ENCODE results near the gene CTNNA3. TPM values are rescaled to one million over a fixed set of nuclear protein-coding genes. Genes with fewer than 3 reads are reported as not detected.

CTNNA3 gene
- total RNA-seq, 1 experiment from 2014 or later: 0.32 TPM

- TF ChIP-seq TCF7L2 (IDR thresholded peaks at IDR 0.05; ENCODE audit: borderline replicate concordance, extremely low read depth, insufficient read depth, insufficient read length) (peak; percentile 76), MAX (IDR thresholded peaks at IDR 0.05) (no peak), FOSL1 (IDR thresholded peaks at IDR 0.05; ENCODE audit: low read depth) (peak; percentile 81)
Measured at GRCh38 chr10:67115972-67116371, 580.0 kb downstream of the CTNNA3 start (continued).

GRCh38 chr10:67114945-67115344 is 581.0 kb downstream of the CTNNA3 start:
- intact Hi-C loops (cut with micrococcal nuclease): loop anchor here (1.0 kb wide), 1 partner anchor 18 kb away; no protein-coding TSS in a partner anchor
- Histone ChIP-seq H3K79me2 (ENCODE audit: insufficient read depth, low read length) (no peaks in the 10 kb centered on the region), H3K4me3 (replicated peaks in 1 of 2; ENCODE audit: low read depth in 1 of 2, low read length in 2 of 2) (no peak overlapping the region), H4K20me1 (ENCODE audit: insufficient read depth) (no peaks in the 10 kb centered on the region), H3K27ac (ENCODE audit: low read depth, low read length) (no peak overlapping the region), H3K4me2 (ENCODE audit: low read length) (no peak overlapping the region), H3K4me1 (ENCODE audit: control insufficient read depth in 1 of 2, insufficient read depth in 2 of 2, low read length in 2 of 2) (peaks cover 10 to 16% of the 10 kb centered on the region in 2 experiments), H2AFZ (ENCODE audit: low read depth, low read length, poor library complexity, severe bottlenecking) (peak overlapping the region; percentile 80), H3K9me3 (ENCODE audit: control insufficient read depth in 1 of 2, insufficient read depth in 1 of 2, low read depth in 1 of 2, low read length in 2 of 2) (no peaks in the 10 kb centered on the region), H3K27me3 (ENCODE audit: insufficient read depth, low read length) (no peaks in the 10 kb centered on the region), H3K9me2 (ENCODE audit: insufficient read depth) (no peaks in the 10 kb centered on the region; the same call in 1 of the 2 replicates), H3K36me3 (ENCODE audit: control insufficient read depth in 1 of 2, insufficient read depth in 2 of 2, low read length in 2 of 2) (no peaks in the 10 kb centered on the region), H3K9ac (ENCODE audit: low read length) (no peak overlapping the region)
- BruUV-seq (replicated peaks): no TSS peak
- ATAC-seq: no peak
- CTCF ChIA-PET: no interaction called here
- RAD21 ChIA-PET (ENCODE audit: low non-redundant PET in 1 of 2, low total read pairs in 2 of 2, uncharacterized antibody in 2 of 2, unreplicated experiment in 2 of 2): no interaction called here
- DNase-seq (ENCODE audit: low read depth, low spot score): no peak
- no peak for TF ChIP-seq CBX3 (IDR thresholded peaks at IDR 0.05; ENCODE audit: low read depth)
- no peak for TF ChIP-seq JUND (IDR thresholded peaks at IDR 0.05)
- TF ChIP-seq YY1 (IDR thresholded peaks at IDR 0.05; ENCODE audit: extremely low read depth, insufficient replicate concordance, low read depth, low read length): no peak
- TF ChIP-seq EZH2 (IDR thresholded peaks at IDR 0.05): no peak
- no peak for TF ChIP-seq ATF3 (IDR thresholded peaks at IDR 0.05)
- TF ChIP-seq ZFX (IDR thresholded peaks at IDR 0.05): no peak
- TF ChIP-seq EZH2phosphoT487 (IDR thresholded peaks at IDR 0.05; ENCODE audit: borderline replicate concordance): no peak
- TF ChIP-seq SRF (IDR thresholded peaks at IDR 0.05; ENCODE audit: low read depth): no peak
- no peak for TF ChIP-seq FOSL1 (IDR thresholded peaks at IDR 0.05; ENCODE audit: low read depth)
- no peak for TF ChIP-seq TCF7L2 (IDR thresholded peaks at IDR 0.05; ENCODE audit: borderline replicate concordance, extremely low read depth, insufficient read depth, insufficient read length)
- TF ChIP-seq ZBTB33 (IDR thresholded peaks at IDR 0.05; ENCODE audit: extremely low read depth, insufficient replicate concordance, low read length): no peak
- no peak for TF ChIP-seq EGR1 (IDR thresholded peaks at IDR 0.05; ENCODE audit: low read depth)
- no peak for TF ChIP-seq POLR2AphosphoS5 (IDR thresholded peaks at IDR 0.05; ENCODE audit: low read depth, low read length)
- TF ChIP-seq SIN3A (IDR thresholded peaks at IDR 0.05; ENCODE audit: low read depth): no peak
- TF ChIP-seq RAD21 (IDR thresholded peaks at IDR 0.05; ENCODE audit: low read depth): no peak
- no peak for TF ChIP-seq REST (IDR thresholded peaks at IDR 0.05; ENCODE audit: low read depth)
- POLR2A ChIA-PET: interaction anchor here (0.6 kb wide), 1 partner anchor 992 kb away, joined by 5 read pairs; no protein-coding TSS in a partner anchor
